GM21825 (cell line): ENCODE data around the gene ZRANB3.
"Not testable (repeated sequence)": the region's sequence is repeated elsewhere in the genome, so short reads cannot be mapped to it uniquely, and the experiment has no call there.

Experiments used
- ATAC-seq: cut with Tn5 transposase; IDR thresholded peaks from one replicate; pipeline ENCODE4 v1.9.1; 2021; ENCODE audit warnings: mild to moderate bottlenecking, moderate library complexity; ENCODE audit not compliant: unreplicated experiment

Gene ZRANB3

GRCh38 chr2:135142323-135142722 lies 388.7 kb downstream of the ZRANB3 start:
- ATAC-seq: no peak

- ATAC-seq: no peak
These were observed 390.4 kb downstream of the ZRANB3 start for GRCh38 chr2:135140606-135141005.

- ATAC-seq: no peak
These were observed 398.7 kb downstream of the ZRANB3 start for GRCh38 chr2:135132314-135132713.

- no peak for ATAC-seq
These were observed 400.3 kb downstream of the ZRANB3 start for GRCh38 chr2:135130751-135131150.

- ATAC-seq: no peak
These were observed 405.1 kb downstream of the ZRANB3 start for GRCh38 chr2:135125940-135126339.

- ATAC-seq: no peak
These were observed 405.8 kb downstream of the ZRANB3 start for GRCh38 chr2:135124924-135125886.

- ATAC-seq: not testable (repeated sequence)
These were observed 409.4 kb downstream of the ZRANB3 start for GRCh38 chr2:135121658-135122039.

- ATAC-seq: no peak
These were observed 409.9 kb downstream of the ZRANB3 start for GRCh38 chr2:135121016-135121657.

- ATAC-seq: no peak
These were observed 411.4 kb downstream of the ZRANB3 start for GRCh38 chr2:135119582-135119981.

- ATAC-seq: no peak
These were observed 417.7 kb downstream of the ZRANB3 start for GRCh38 chr2:135113322-135113721.

- ATAC-seq: not testable (repeated sequence)
These were observed 425.3 kb downstream of the ZRANB3 start for GRCh38 chr2:135105513-135106316.

GRCh38 chr2:135103843-135104242 lies 427.2 kb downstream of the ZRANB3 start:
- ATAC-seq: no peak

- no peak for ATAC-seq
These were observed 431.1 kb downstream of the ZRANB3 start for GRCh38 chr2:135099802-135100483.

GRCh38 chr2:135097532-135098231 lies 433.3 kb downstream of the ZRANB3 start:
- ATAC-seq: no peak

- no peak for ATAC-seq
These were observed 434.2 kb downstream of the ZRANB3 start for GRCh38 chr2:135096665-135097446.

GRCh38 chr2:135095591-135095990 lies 435.4 kb downstream of the ZRANB3 start:
- ATAC-seq: no peak

GRCh38 chr2:135094508-135094907 lies 436.5 kb downstream of the ZRANB3 start:
- no peak for ATAC-seq

GRCh38 chr2:135093670-135094330 lies 437.2 kb downstream of the ZRANB3 start:
- ATAC-seq: no peak

GRCh38 chr2:135093193-135093592 lies 437.8 kb downstream of the ZRANB3 start:
- no peak for ATAC-seq
